NCI-H2081 (cell line): ENCODE data around the gene MAP2K6.

Experiments used
- DNase-seq, 2 experiments: peaks; one replicate each; lab custom pipeline; 2025; lab: John Stamatoyannopoulos, UW

MAP2K6 gene

DNA sequence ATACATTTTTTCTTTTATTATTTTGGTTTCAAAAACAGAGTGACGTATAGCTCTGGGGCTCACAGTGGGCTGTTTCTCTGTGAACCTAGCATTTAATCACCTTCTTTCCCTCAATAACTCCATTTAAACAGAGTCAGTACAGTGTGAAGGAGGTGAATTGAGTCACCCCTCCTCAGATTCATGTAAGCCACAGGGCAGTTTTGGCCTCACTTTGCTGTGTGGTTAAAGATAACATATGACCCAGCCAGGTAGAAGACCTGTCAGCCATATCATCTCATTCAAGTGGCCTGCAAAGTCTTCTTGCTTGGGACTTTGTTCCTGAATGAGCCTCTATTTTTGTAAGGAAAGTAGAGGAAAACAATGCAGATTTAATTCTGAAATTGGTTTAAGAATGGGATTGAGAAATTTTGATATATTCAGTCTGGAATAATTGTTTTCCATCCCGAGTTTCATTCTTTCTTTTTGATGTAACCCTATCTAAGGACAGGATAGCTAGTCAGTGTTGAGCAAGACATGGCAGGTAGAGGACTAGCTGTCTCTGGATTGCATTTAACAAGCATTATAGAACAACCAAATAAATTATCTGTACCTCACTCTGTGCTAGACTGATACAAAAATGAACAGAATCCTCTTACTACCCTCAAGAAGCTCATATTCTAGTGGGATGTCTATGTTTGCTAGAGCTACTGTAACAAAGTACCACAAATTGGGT is 13.1 kb downstream of the MAP2K6 start:
- no peak for DNase-seq

- no peak for DNase-seq
Observed at GRCh38 chr17:69428252-69428980, 13.9 kb downstream of the MAP2K6 start.

- no peak for DNase-seq
Observed at GRCh38 chr17:69430488-69430887, 16.0 kb downstream of the MAP2K6 start.

DNA sequence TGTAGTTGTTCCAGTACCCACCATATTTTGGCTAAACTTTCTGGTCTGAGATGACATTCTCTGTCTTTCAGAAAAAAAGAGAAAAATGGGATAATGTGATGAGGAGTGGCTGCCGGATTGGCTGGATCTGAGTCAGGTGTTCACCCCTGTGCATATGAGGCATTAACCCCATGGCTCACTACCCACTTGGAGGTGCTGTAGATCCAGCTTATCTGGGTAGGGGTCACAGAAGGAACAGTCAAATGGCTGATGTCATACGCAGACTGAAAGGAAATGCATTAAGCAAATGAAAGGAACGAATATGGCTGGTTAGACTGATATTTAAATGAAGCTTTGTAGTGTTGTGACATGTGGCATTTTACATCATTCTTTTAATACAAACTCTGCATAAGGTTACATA is 17.3 kb downstream of the MAP2K6 start:
- no peak for DNase-seq

DNA sequence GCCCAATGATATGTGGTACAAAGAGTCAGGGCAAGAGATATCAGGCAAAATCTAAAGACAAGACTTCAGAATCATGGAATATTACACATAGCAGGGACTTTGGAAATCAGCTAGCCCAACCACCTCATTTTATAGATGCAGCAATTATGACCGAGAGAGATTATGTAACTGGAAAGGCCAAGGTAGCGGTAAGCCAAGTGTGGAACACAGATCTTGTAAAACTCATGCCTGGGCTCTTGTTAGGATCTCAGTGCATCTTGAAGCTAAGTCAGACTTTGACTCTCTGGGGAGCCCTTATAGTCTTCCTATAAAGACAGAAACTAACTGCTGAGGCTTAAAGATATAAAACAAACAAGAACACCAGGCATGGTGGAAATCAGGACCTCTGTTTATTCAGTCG is 18.6 kb downstream of the MAP2K6 start:
- no peak for DNase-seq

DNA sequence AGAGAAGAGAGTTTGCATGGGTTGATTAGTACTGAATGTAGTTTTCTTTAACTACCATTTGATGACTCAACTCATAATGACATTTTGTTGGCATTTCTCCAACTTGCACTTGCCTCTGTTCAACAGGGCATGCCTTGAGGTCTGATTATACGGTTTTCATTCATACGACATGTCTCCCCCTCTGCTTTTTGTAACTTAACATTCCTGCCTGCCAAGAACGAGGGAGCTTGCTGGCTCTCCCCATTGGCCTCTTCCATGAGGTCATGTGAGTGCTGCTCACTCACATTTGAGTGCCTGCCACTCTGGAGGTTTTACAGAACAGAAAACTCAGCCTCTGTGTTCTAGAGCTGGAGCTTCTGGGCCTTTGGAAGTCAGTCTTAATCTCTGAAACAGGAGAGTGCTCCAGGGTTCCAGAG is 19.7 kb downstream of the MAP2K6 start:
- peak; percentile 7 to 42 for DNase-seq

DNA sequence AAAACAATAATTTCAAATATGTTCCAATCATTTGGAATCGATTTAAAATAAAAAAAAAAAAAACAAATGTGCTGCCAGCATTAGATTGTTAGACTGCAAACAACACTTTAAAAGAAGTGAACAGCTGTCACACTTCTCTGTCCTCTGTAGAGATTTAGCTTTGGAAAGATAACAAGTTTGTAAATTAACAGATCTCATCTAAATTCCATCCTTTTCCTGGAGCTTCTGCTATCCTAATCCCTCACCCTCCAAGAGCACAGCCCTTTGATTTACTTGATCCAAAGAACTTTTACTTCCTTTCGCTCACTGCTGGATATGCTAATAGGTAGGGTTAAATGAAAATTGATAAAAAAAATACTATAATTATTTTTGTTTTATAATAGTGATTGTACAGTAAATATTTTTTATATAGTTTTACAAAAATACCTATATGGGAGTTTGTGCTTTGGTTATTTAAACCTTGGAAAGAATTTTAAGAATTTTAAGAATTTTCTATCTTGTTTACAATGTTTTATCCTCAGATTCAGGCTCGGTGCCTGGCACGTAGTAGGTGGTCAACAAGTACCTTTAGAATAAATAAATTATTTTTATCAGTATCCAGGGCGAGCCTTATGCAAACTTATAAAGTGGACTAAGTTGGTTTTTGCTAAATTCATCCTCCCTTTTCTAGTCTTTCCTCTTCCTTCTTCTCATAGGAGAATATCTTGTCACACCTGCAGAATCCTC is 21.6 kb downstream of the MAP2K6 start:
- no peak for DNase-seq

DNA sequence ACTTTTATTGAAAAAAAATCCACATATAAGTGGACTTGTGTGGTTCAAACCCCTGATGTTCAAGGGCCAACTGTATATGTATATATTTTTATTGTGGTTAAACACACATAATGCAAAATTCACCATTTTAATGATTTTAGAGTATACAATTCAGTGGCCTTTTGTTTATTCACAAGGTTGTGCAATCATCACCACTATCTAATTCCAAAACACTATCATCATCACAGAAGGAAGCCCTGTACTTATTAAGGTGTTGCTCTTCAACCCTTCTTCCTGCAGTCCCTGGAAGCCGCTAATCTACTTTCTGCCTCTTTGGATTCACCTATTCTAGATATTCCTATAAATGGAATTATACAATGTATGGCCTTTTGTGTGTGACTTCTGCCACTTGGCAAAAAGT is 23.0 kb downstream of the MAP2K6 start:
- DNase-seq, result no peak

- DNase-seq, result no peak
Observed at GRCh38 chr17:69438776-69439175, 24.3 kb downstream of the MAP2K6 start.

DNA sequence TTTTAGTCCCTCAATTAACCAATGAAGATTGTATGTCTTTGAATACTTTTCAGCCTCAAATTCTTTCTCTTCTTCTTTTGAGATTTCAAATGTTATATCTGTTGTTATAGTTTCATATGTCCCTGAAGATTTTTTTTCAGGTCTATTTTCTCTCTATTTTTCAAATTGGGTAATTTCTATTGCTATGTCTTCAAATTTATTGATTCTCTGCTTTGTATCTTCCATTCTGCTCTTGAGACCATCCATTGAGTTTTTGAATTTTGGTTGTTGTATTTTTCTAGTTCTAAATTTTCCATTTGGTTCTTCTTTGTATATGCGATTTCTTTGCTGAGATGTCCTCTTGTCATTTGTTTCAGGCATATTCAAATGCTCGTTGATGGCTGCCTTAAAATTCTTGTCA is 26.7 kb downstream of the MAP2K6 start:
- DNase-seq, result no peak

DNA sequence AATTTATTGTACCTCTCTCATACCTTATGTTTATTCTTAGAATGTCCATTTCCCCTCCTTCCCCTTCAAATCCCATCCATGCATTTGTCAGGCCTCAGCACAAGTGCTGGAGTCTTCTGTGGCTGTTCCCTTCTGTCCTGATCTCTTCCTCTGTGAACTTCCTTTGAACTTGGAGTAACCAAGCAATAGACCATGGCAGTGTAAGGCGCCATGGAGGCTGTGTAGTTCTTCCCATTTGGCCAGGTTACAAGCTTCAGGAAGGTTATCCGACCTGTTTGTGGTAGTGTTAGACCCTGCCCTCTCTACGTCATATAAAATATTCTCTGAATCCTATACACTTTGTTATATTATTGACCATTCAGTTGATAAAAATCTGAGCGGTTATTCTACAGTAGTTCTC is 28.6 kb downstream of the MAP2K6 start:
- no peak for DNase-seq

DNA sequence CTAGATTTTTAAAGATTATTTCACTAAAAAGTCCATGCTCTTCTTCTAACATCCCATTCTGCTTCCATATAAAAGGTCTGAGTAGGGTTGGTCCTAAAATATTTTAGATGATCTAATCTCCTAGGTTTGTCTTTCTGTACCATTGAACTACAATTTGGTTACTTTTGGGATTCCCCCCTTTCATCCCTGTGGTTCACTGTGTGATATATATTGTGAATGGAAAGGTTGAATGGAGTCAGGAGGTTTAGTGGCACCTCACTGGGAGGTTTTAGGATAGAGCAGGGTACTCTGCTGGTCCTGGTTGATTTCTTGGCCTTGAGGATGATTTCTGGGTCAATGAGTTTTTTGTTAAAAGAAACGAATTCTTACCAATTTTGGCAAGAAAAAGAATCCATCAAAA is 29.5 kb downstream of the MAP2K6 start:
- DNase-seq, result no peak

DNA sequence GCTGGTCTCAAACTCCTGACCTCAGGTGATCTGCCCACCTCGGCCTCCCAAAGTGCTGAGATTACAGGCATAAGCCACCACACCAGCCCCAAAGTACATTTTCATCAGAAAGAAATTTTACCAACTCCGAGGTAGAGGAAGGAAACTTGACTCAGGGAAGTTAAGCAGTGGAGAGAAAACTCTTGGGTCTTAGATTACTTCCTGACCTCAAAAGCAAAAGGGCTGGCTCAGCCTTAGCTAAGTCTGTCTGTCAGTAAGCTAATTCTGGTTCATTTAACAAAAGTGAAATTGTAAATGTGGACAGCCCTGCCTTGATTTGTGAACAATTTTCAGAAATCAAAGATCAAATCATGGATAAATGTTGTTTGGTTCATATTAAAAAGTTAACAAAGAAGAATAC is 30.6 kb downstream of the MAP2K6 start:
- no peak for DNase-seq

GRCh38 chr17:69447726-69448125 is 33.2 kb downstream of the MAP2K6 start:
- no peak for DNase-seq

GRCh38 chr17:69448431-69449102 is 34.1 kb downstream of the MAP2K6 start:
- DNase-seq, result no peak

- DNase-seq, result no peak
Observed at GRCh38 chr17:69450131-69450530, 35.6 kb downstream of the MAP2K6 start.

- no peak for DNase-seq
Observed at GRCh38 chr17:69450918-69451317, 36.4 kb downstream of the MAP2K6 start.

GRCh38 chr17:69451416-69452394 is 37.2 kb downstream of the MAP2K6 start:
- no peak for DNase-seq

- no peak for DNase-seq
Observed at GRCh38 chr17:69452664-69453260, 38.3 kb downstream of the MAP2K6 start.

GRCh38 chr17:69454051-69454450 is 39.6 kb downstream of the MAP2K6 start:
- DNase-seq, result no peak

- DNase-seq, result no peak
Observed at GRCh38 chr17:69455040-69455439, 40.5 kb downstream of the MAP2K6 start.
